SU-DHL-6 (cell line): ENCODE data around the gene CDKAL1.
"Not testable (repeated sequence)": the region's sequence is repeated elsewhere in the genome, so short reads cannot be mapped to it uniquely, and the experiment has no call there.

Source experiments
- H2AFZ ChIP-seq: fragments of 200-600 bp; sonication (generic); 2 replicates; pipeline ENCODE4 v1.6.1; 2014; ENCODE audit warnings: low read depth, mild to moderate bottlenecking, moderate library complexity, mixed read lengths, antibody characterized with exemption, low read length; ENCODE audit not compliant: severe bottlenecking
- H3F3A ChIP-seq: fragments of 200-600 bp; shearing (Covaris generic); 2 replicates; pipeline ENCODE4 v1.6.0; 2016; ENCODE audit warnings: antibody characterized with exemption, mild to moderate bottlenecking; ENCODE audit not compliant: insufficient read depth
- H3K27ac ChIP-seq: fragments of 200-600 bp; sonication (generic); 2 replicates; pipeline ENCODE4 v1.5.1; 2016; ENCODE audit warnings: low read depth, mild to moderate bottlenecking, low read length, moderate library complexity, mixed read lengths
- H3K27me3 ChIP-seq: fragments of 200-600 bp; sonication (generic), shearing (Covaris generic); 2 replicates; pipeline ENCODE4 v1.6.0; 2014; ENCODE audit warnings: mild to moderate bottlenecking, low read length
- H3K36me3 ChIP-seq: fragments of 200-600 bp; sonication (generic); 2 replicates; pipeline ENCODE4 v1.6.1; 2014; ENCODE audit warnings: mild to moderate bottlenecking, low read length, mixed read lengths
- H3K4me2 ChIP-seq: fragments of 300-600, 200-600 bp; shearing (Covaris generic), sonication (generic); 2 replicates; pipeline ENCODE4 v1.6.0; 2014; ENCODE audit warnings: low read length, low read depth, mild to moderate bottlenecking; ENCODE audit not compliant: poor library complexity, severe bottlenecking
- H3K4me3 ChIP-seq: fragments of 200-600 bp; sonication (generic); 2 replicates; pipeline ENCODE4 v1.5.1; 2014; ENCODE audit warnings: antibody characterized with exemption, low read length, mild to moderate bottlenecking, mixed read lengths; ENCODE audit not compliant: insufficient read depth, poor library complexity, severe bottlenecking
- H3K79me2 ChIP-seq: fragments of 200-600 bp; sonication (generic); 2 replicates; pipeline ENCODE4 v1.6.1; 2014; ENCODE audit warnings: mild to moderate bottlenecking, low read length, moderate library complexity; ENCODE audit not compliant: insufficient read depth
- H3K9ac ChIP-seq: fragments of 200-600 bp; sonication (generic); 2 replicates; pipeline ENCODE4 v1.7.0; 2014; ENCODE audit warnings: mild to moderate bottlenecking, low read length
- H3K9me2 ChIP-seq: fragments of 200-600 bp; sonication (generic); replicated peaks from 2 replicates; pipeline ENCODE4 v1.6.1; 2014; ENCODE audit warnings: low read length; ENCODE audit not compliant: insufficient read depth
- H3K9me3 ChIP-seq: fragments of 200-600 bp; sonication (generic); 2 replicates; pipeline ENCODE4 v1.6.1; 2014; ENCODE audit warnings: low read length, mixed read lengths; ENCODE audit not compliant: insufficient read depth
- H4K20me1 ChIP-seq: fragments of 200-600 bp; sonication (generic); 2 replicates; pipeline ENCODE4 v1.6.1; 2014; ENCODE audit warnings: low read depth, mild to moderate bottlenecking, antibody characterized with exemption, low read length, moderate library complexity, mixed read lengths
- EZH2phosphoT487 ChIP-seq: fragments of 200-600 bp; sonication (generic), shearing (Covaris generic); conservative IDR thresholded peaks from 2 replicates; pipeline ENCODE4 v1.6.1; 2018; ENCODE audit warnings: mild to moderate bottlenecking, antibody characterized with exemption, low read length, moderate library complexity, mixed read lengths
- TF ChIP-seq, protein P1 (sequence below): fragments of 200-600 bp; sonication (generic); IDR thresholded peaks from one replicate; pipeline ENCODE4 v1.5.1; 2017; ENCODE audit warnings: antibody characterized with exemption, mild to moderate bottlenecking, low read length, moderate library complexity; ENCODE audit not compliant: insufficient read depth, poor library complexity, severe bottlenecking

The CDKAL1 gene

GRCh38 chr6:20498041-20498385 is 36.2 kb upstream of the CDKAL1 start:
- Histone ChIP-seq H4K20me1 (no peaks in the 10 kb centered on the region), H3K79me2 (no peaks in the 10 kb centered on the region), H3K27ac (no peak overlapping the region), H3K27me3 (no peaks in the 10 kb centered on the region), H3K9me2 (no peaks in the 10 kb centered on the region), H2AFZ (no peak overlapping the region), H3K9me3 (no peaks in the 10 kb centered on the region), H3F3A (no peaks in the 10 kb centered on the region; the same call in 1 of the 2 replicates), H3K9ac (no peak overlapping the region), H3K4me3 (no peak overlapping the region), H3K36me3 (no peaks in the 10 kb centered on the region), H3K4me2 (no peak overlapping the region)
- TF ChIP-seq EZH2phosphoT487, result no peak
- TF ChIP-seq, protein P1, sequence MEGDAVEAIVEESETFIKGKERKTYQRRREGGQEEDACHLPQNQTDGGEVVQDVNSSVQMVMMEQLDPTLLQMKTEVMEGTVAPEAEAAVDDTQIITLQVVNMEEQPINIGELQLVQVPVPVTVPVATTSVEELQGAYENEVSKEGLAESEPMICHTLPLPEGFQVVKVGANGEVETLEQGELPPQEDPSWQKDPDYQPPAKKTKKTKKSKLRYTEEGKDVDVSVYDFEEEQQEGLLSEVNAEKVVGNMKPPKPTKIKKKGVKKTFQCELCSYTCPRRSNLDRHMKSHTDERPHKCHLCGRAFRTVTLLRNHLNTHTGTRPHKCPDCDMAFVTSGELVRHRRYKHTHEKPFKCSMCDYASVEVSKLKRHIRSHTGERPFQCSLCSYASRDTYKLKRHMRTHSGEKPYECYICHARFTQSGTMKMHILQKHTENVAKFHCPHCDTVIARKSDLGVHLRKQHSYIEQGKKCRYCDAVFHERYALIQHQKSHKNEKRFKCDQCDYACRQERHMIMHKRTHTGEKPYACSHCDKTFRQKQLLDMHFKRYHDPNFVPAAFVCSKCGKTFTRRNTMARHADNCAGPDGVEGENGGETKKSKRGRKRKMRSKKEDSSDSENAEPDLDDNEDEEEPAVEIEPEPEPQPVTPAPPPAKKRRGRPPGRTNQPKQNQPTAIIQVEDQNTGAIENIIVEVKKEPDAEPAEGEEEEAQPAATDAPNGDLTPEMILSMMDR, result no peak

DNA sequence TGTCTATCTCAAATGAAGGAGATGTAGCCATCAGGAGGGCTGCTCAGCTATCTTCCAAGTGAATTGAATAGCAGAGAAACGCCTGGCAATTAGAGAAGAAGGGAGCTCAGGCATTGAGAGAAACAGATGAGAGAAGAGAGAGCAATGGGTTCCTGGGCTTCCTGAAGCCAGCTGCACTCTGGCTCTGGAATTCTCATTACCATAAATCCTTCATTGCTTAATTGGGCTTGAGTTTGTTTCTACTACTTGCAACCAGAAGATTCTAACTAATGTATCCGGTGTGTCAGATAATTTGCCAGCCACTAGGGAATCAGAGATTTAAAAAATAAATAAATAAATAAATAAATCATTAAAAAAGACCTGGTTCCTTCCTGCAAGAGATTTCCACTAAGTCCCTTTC is 25.0 kb upstream of the CDKAL1 start:
- H3K9ac ChIP-seq, result no peak overlapping the region
- no peaks in the 10 kb centered on the region for H3F3A ChIP-seq
- no peak overlapping the region for H2AFZ ChIP-seq
- H3K79me2 ChIP-seq, result no peaks in the 10 kb centered on the region
- no peak overlapping the region for H3K4me2 ChIP-seq
- no peaks in the 10 kb centered on the region for H3K9me3 ChIP-seq
- TF ChIP-seq, protein P1, result no peak
- TF ChIP-seq EZH2phosphoT487, result no peak
- no peak overlapping the region for H3K27ac ChIP-seq
- H3K9me2 ChIP-seq, result no peaks in the 10 kb centered on the region
- no peak overlapping the region for H3K4me3 ChIP-seq
- no peaks in the 10 kb centered on the region for H4K20me1 ChIP-seq
- no peaks in the 10 kb centered on the region for H3K36me3 ChIP-seq
- H3K27me3 ChIP-seq, result no peaks in the 10 kb centered on the region

DNA sequence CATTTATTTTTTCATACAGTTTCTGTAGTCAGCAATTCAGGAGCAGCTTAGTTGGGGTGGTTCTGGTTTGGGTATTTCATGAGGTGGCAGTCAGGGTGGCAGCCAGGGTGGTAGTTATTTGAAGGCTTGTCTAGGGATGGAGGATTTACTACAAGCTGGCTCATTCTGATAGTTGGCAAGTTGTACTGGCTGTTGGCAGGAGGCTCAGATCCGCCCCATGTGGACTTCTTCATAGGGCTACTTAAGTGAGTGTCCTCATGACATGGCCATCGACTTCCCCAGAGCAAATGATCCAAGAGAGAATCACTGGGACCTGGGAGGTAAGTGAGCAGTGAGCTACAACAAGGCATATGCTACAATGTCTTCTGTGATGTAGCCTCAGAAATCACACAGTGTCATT is 22.4 kb upstream of the CDKAL1 start:
- H3K9ac ChIP-seq, result no peak overlapping the region

GRCh38 chr6:20525208-20525607 is 9.0 kb upstream of the CDKAL1 start:
- H2AFZ ChIP-seq, H3K27ac ChIP-seq, H3K9me2 ChIP-seq, H3K4me2 ChIP-seq, H4K20me1 ChIP-seq, H3K9ac ChIP-seq, H3K27me3 ChIP-seq, H3F3A ChIP-seq, H3K36me3 ChIP-seq, H3K4me3 ChIP-seq, H3K9me3 ChIP-seq, H3K79me2 ChIP-seq: not testable (repeated sequence)

More for the DNA sequence above, 22.4 kb upstream of the CDKAL1 start:
- Histone ChIP-seq H3F3A (no peaks in the 10 kb centered on the region), H2AFZ (no peak overlapping the region), H3K79me2 (no peaks in the 10 kb centered on the region), H3K9me2 (no peaks in the 10 kb centered on the region), H3K36me3 (no peaks in the 10 kb centered on the region), H3K4me3 (no peak overlapping the region), H3K4me2 (no peak overlapping the region), H3K27ac (no peak overlapping the region), H3K27me3 (no peaks in the 10 kb centered on the region), H4K20me1 (no peaks in the 10 kb centered on the region), H3K9me3 (no peaks in the 10 kb centered on the region)
- TF ChIP-seq, protein P1, result no peak
- no peak for TF ChIP-seq EZH2phosphoT487
